NOMO-1 (cell line): Measurements from ENCODE around the gene PDE6C.
"Not testable (repeated sequence)": the region's sequence is repeated elsewhere in the genome, so short reads cannot be mapped to it uniquely, and the experiment has no call there.

ENCODE experiments used
- DNase-seq, 2 experiments: peaks; one replicate each; lab custom pipeline; 2025; ENCODE audit not compliant: unreplicated experiment in 2 of 2; lab: John Stamatoyannopoulos, UW

Gene PDE6C

GRCh38 chr10:93629647-93630305, 17.4 kb downstream of the PDE6C start:
- no peak for DNase-seq

- DNase-seq, result no peak
Measured at GRCh38 chr10:93630625-93631557, 18.6 kb downstream of the PDE6C start.

DNA sequence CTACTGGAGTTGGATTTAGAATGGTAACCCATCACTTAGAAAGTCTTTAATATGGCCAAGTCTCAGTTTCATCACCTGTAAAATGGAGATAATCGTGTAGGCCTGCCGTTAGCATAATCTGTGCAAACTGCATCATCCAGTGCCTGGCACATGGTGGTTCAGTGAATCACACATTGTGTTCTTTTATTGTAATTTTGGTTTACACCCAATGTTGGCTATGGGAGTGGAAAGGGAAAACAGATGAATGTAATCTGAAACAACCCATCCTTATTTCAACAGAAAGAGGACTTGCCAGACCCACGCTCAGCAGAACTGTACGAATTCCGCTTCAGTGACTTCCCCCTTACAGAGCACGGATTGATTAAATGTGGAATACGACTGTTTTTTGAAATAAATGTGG, 27.5 kb downstream of the PDE6C start:
- DNase-seq, result no peak

- DNase-seq, result no peak
Measured at GRCh38 chr10:93652857-93653256, 40.5 kb downstream of the PDE6C start.

- no peak for DNase-seq
Measured at GRCh38 chr10:93654201-93654600, 41.9 kb downstream of the PDE6C start.

DNA sequence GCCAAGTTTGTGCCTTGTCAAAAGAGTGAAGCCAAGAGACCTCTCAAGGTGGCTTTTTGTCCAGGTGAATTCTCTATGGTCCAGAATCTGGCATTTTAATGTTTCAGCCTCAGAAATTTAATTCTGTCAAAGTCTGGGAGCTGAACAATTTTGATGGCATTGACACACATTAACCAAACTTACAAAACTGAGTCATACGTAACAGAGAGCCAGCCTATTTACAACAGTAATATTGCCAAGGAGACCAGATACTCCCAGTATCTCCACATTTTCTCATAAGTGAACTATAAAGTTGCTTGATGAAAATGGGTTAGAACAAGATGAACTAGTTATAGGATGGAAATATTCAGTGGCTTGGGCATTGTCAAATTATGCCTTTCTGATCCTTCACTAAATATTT, 43.8 kb downstream of the PDE6C start:
- no peak for DNase-seq

DNA sequence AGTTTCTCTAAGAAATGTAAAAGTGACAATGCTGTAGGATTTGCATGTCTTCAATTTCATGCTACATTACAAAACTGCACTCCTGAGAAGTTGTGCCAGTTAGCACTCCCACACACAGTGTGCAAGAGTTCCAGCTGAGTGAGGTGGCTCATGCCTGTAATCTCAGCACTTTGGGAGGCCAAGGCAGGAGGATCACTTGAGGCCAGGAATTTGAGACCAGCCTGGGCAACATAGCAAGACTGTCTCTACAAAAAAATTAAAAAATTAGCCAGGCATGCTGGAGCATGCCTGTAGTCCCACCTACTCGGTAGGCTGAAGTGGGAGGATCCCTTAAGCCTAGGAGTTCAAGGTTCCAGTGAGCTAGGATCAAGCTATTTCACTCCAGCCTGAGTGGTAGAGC, 45.4 kb downstream of the PDE6C start:
- DNase-seq, result no peak

DNA sequence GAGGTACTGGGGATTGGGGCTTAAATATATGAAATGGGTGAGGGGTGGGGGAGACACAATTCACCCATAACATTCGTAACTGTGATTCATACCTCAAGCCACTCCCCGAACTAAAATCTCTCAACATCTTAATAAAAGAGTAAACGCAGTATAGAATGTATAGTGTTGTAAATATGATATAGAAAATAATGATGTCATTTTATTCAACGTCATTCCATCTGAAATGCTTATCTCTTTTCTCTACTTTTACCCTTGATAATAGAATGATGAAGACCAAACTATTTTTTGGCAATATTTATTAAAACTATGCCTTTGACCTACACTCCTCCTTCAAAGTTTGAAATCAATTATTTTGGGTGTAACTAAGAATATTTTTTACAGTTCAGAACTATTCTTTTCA, 53.7 kb downstream of the PDE6C start:
- DNase-seq, result no peak

- no peak for DNase-seq
Measured at GRCh38 chr10:93667795-93668194, 55.5 kb downstream of the PDE6C start.

GRCh38 chr10:93670372-93670771, 58.0 kb downstream of the PDE6C start:
- no peak for DNase-seq

GRCh38 chr10:93671042-93671441, 58.7 kb downstream of the PDE6C start:
- no peak for DNase-seq

DNA sequence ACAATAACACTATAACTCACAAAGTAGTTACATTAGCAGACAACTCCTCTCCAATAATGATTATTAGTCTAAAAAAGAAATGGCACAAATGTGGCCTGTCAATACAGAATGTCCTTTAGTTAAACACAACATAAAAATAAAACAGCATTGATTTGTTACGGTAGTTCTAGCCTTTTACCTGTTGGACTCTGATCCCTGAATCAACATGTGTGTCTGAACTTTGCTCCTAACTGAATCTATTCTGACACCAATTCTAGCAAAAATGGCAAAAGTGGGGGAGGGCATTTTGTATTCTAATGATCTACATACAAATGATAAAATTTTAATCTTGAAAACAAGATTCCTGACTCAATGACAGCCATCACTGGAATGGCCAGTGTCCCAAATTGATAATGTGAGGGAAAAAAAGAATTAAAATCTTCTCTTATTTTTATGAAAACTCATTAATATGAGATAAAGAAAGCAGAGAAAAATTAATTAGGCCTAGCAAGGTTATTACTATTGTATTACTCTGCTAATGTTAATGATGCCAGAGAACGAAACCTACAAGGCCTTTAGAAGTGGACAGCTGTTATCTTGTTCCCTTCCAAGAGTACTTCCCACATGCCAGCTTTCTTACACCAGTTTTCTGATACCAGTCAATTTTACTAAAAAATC, 59.8 kb downstream of the PDE6C start:
- DNase-seq, result no peak

- no peak for DNase-seq
Measured at GRCh38 chr10:93672890-93673289, 60.6 kb downstream of the PDE6C start.

DNA sequence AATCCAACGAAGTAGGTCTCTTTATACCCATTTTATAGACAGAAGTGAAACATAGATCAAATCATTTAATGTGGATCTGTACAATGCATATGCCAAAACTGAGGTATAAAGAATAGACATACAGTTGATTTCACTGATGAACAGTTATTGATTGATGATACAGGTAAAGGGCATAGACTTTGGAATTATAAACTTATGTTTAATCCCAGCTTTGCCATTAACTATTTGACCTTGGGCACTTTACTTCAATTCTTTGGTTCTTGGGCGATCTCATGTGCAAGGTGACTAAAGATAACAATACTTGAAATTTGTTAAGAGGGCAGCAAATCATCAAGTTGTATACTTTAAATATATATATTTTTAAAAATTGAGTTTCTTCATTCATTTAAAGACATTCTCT, 61.5 kb downstream of the PDE6C start:
- no peak for DNase-seq

DNA sequence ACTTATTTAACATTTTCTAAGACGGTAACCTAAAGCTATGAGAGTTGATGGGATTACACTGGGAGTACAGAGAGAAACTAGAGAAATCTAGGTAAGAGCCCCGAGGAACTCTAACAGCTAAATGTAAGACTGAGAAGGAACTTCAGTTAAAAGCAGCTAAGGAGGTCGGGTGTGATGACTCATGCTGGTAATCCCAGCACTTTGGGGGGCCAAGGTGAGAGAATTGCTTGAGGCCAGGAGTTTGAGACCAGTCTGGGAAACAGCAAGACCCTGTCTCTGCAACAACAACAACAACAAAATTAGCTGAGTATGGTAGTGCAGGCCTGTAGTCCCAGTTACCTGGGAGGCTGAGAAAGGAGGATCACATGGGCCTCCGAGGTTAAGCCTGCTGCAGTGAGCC, 66.0 kb downstream of the PDE6C start:
- DNase-seq, result no peak

DNA sequence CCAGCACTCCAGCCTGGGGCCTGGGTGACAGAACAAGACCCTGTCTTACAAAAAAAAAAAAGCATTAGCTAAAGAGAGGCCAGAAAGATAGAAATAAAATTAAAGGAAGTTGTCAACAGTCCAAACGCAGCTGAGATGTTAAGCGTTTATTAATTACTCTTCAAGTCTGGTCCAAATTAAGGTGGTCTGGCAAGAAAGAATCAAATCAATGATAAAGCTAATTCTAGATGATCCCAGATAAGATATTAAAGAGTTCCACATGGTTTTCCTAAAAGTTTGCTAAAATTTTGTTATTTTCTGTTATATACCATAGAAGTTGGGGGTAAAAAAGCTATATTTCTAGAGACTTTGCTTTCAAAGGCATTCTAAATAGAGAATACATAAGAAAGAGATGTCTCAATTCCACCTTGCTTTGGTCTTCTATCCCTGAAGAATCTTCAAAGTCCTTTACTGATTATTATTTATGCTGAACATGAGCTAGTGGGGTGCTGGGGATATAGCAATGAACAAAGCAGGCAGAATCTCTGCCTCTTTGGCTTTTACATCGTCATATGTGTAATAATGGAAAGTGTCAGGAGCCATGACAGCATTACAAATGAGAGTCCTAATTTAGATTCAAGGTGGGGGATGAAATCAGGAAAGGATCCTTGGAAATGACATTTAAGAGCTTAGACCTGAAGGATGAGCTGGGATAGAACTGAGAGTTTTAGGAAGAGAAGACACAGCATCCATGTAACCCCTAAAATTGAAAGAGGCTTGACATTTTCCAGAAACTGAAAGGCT, 66.7 kb downstream of the PDE6C start:
- DNase-seq, result no peak

DNA sequence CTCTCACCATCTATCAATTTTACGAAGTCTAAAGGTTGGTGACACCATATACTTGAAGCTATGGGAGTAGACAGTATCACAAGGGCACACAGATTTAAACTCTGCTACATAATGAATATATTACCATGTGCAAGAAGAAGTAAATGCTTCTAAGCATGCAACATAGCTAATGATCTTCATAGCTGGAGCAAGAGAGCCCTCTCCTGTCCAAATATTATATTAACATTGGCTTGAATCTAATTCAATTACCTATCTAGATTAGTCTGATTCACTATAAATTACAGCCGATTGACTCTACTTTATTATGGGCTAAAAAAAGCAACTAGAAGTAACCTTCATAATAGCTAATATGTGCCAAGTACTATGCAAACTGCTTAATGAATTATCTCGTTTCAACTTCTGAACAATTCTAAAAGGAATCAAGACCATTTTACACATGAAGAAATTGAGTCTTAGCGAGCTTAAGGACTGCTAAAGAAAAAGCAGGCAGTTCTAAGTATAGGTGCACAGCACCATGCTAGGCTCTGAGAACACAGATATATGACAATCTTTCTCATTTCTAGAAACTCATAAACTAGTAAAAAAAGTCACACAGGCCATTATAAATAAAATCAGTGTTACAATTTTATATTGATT, 68.2 kb downstream of the PDE6C start:
- DNase-seq, result peak; percentile 11 to 62

DNA sequence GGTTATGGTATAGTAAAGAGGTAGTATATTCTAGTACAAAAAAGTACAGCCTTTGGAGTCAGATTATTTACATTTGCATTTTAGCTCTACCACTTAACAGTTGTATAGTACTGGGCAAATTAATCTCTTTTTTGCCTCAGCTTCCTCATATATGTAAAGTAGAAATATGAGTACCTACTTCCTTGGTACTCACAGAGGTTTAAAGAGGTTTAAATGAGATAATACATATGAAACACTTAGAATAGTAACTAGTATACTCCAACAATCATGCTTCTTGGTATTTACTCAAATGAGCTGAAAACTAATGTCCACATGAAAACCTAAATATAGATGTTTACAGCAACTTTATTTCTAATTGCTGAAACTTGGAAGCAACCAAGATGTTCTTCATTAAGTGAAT, 75.4 kb downstream of the PDE6C start:
- DNase-seq, result no peak

GRCh38 chr10:93695740-93696139, 83.4 kb downstream of the PDE6C start:
- DNase-seq, result no peak

DNA sequence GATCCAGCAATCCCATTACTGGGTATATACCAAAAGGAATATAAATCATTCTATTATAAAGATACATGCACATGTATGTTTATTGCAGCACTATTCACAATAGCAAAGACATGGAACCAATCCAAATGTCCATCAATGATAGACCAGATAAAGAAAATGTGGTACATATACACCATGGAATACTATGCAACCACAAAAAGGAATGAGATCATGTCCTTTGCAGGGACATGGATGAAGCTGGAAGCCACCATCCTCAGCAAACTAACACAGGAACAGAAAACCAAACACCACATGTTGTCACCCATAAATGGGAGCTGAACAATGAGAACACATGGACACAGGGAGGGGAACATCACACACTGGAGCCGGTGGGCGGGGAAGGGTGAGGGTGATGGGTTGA, 84.2 kb downstream of the PDE6C start:
- not testable (repeated sequence) for DNase-seq
